ENCODE measurements around the gene RNU11.
A peak's percentile ranks its signal among the peaks of the same experiment; 100 is the strongest.
"Not testable (repeated sequence)": the region's sequence is repeated elsewhere in the genome, so short reads cannot be mapped to it uniquely, and the experiment has no call there.

Gene RNU11

GRCh38 chr1:28663871-28664470 is 15.6 kb downstream of the RNU11 start:
- FAIRE-seq (no peak), DNase-seq (ENCODE audit: low spot score) (no peak)

- DNase-seq (ENCODE audit: low spot score) = no peak
- no peak for FAIRE-seq
Measured at GRCh38 chr1:28666806-28667205, 18.4 kb downstream of the RNU11 start.

- FAIRE-seq (no peak), DNase-seq (ENCODE audit: low spot score) (peak; percentile 96)
Measured at GRCh38 chr1:28668191-28668955, 20.0 kb downstream of the RNU11 start, which contains the start of gene GMEB1. TSS of gene GMEB1 (plus strand) at chr1:28668784. CDS start at chr1:28683613, 14,829 bp downstream.

- FAIRE-seq (peak; percentile 32), DNase-seq (ENCODE audit: low spot score) (peak; percentile 92)
Measured at GRCh38 chr1:28668956-28669723, 20.7 kb downstream of the RNU11 start.

GRCh38 chr1:28671254-28671780 is 22.9 kb downstream of the RNU11 start:
- no peak for DNase-seq (ENCODE audit: low spot score)
- FAIRE-seq = no peak

- not testable (repeated sequence) for FAIRE-seq; DNase-seq (ENCODE audit: low spot score)
Measured at GRCh38 chr1:28672971-28673370, 24.6 kb downstream of the RNU11 start.

GRCh38 chr1:28675924-28676257 is 27.5 kb downstream of the RNU11 start:
- DNase-seq (ENCODE audit: low spot score) (no peak), FAIRE-seq (no peak)

- no peak for FAIRE-seq
Measured at GRCh38 chr1:28680151-28680550, 31.8 kb downstream of the RNU11 start.

GRCh38 chr1:28682840-28683239 is 34.4 kb downstream of the RNU11 start:
- no peak for FAIRE-seq
- no peak for DNase-seq (ENCODE audit: low spot score)

More at GRCh38 chr1:28680151-28680550, 31.8 kb downstream of the RNU11 start:
- DNase-seq (ENCODE audit: low spot score) = no peak

GRCh38 chr1:28684937-28685336 is 36.5 kb downstream of the RNU11 start:
- no peak for DNase-seq (ENCODE audit: low spot score)

GRCh38 chr1:28691627-28692026 is 43.2 kb downstream of the RNU11 start:
- not testable (repeated sequence) for FAIRE-seq

More at GRCh38 chr1:28684937-28685336, 36.5 kb downstream of the RNU11 start:
- FAIRE-seq = no peak

More at GRCh38 chr1:28691627-28692026, 43.2 kb downstream of the RNU11 start:
- DNase-seq (ENCODE audit: low spot score) = not testable (repeated sequence)
